ENCODE measurements around the gene CLASRP.

GRCh38 chr19:45097776-45098520, 59.1 kb downstream of the CLASRP start:
- TF ChIP-seq CTCF (IDR thresholded peaks at IDR 0.05): no peak
- TF ChIP-seq EP300 (IDR thresholded peaks at IDR 0.05): no peak
- peak in 1 of 4 donors; percentile 56 for TF ChIP-seq POLR2AphosphoS5 (IDR thresholded peaks at IDR 0.05)
- no peak for TF ChIP-seq POLR2A (IDR thresholded peaks at IDR 0.05)

Measured in sigmoid colon (tissue), 4 donors.